ENCODE data around the gene XK. TPM values are rescaled to one million over a fixed set of nuclear protein-coding genes. Genes with fewer than 3 reads are reported as not detected.
A peak's percentile ranks its signal among the peaks of the same experiment; 100 is the strongest.

XK gene
- total RNA-seq, 5 donors from 2014 or later (not counting 1 experiment from before 2014, with no cell fraction given) = 0.10 to 0.18 (median 0.12) TPM; not detected in 1

DNA sequence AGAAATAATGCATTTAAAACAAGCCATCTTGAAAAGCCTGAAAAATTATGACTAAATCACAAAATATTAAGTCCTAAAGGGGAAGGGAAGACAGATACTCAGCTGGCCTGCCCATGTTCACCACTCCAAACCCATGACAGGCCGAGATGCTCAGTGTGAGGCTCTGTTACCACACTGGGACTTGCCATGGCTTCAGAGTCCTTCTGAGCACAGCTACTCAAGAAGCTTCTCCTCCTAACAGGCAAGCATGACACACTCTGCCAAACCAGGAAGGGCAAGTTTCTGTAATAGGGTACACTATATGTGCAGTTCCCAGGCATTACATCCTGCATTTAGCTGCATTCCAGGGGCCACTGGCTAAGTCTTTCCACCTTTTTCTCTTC, 60.2 kb downstream of the XK start:
- H3K9me3 Mint-ChIP-seq = no peaks in the 10 kb centered on the region
- DNase-seq (no peak), ATAC-seq (replicated peaks in 1 of 4) (no peak)

DNA sequence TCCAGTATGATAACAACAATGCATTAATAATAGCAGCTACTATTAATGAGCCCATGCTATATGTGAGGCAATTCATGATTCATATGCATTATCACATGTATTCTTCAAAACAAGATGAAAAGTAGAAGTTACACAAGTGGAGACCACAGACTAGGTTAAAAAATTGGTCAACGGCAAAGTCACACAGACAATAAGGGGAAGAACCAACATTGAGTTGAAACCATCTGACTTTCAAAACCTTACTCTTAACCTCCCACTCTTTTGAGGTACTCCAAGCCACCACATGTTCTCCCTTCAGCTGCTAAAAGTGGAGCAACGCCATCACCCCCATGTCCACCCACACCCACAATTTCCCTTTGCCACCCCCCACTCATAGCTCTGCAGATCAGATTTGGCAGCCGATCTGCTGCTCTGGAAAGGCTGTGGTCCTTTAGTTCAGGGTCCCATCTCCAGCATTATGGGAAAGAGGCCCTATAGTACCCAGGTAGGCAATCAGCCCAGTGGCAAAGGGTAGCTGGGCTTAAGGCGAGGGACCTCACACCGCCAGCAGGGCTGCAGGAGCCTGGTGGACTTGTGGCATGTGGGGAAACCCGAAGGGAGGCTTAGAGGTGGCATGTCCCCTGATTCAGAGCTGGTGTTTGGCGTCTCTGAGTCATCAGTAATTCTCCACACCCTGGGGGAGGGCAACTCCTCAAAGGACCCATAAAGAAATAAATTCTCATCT, 60.8 kb downstream of the XK start:
- no peak overlapping the region for H3K4me3 ChIP-seq (ENCODE audit: control insufficient read depth in 1 of 2, extremely low read depth in 1 of 2, low read length in 1 of 2)
- Mint-ChIP-seq H3K27ac (no peak overlapping the region), H3K4me3 (no peak overlapping the region), H3K36me3 (no peaks in the 10 kb centered on the region), H3K4me1 (peaks cover 11 to 18% (median 11%) of the 10 kb centered on the region in 3 donors), H3K9me3 (no peaks in the 10 kb centered on the region), H3K27me3 (peaks cover 0 to 9% of the 10 kb centered on the region in 2 donors)
- ChIA-PET CTCF (interaction anchor here (0.6 to 4.0 kb wide), 13 partner anchors 7 to 421 kb away, joined by 3 to 77 read pairs (median 4); partner anchors contain the start of gene DYNLT3 (in 1 of the 2)), POLR2A (interaction anchor here in 1 of 2 donors (0.5 to 1.3 kb wide), 3 partner anchors 7 to 69 kb away, joined by 3 read pairs; no protein-coding TSS in a partner anchor)
- WGBS (ENCODE audit: insufficient coverage) = no CpG with 5 or more reads among the region's 7 CpGs
- H3K36me3 ChIP-seq (ENCODE audit: control insufficient read depth in 2 of 2, extremely low read depth in 1 of 2, insufficient read depth in 1 of 2, low read length in 1 of 2) = no peaks in the 10 kb centered on the region
- peaks cover 7 to 12% of the 10 kb centered on the region in 2 experiments for H3K4me1 ChIP-seq (ENCODE audit: control insufficient read depth in 1 of 2, extremely low read depth in 1 of 2, insufficient read depth in 2 of 2, low read length in 2 of 2)
- H3K27me3 ChIP-seq (replicated peaks in 1 of 2; ENCODE audit: control insufficient read depth in 2 of 2, extremely low read depth in 1 of 2, insufficient read depth in 2 of 2, low read length in 1 of 2) = no peaks in the 10 kb centered on the region
- no peaks in the 10 kb centered on the region for H3K9me3 ChIP-seq
- DNase-seq = peak in 1 of 35 experiments; percentile 9
- ATAC-seq (replicated peaks in 1 of 4) = no peak
- no peak overlapping the region for H3K27ac ChIP-seq (ENCODE audit: low read length)

More for the DNA sequence above, 60.2 kb downstream of the XK start:
- peaks cover 9 to 16% (median 11%) of the 10 kb centered on the region in 3 donors for H3K4me1 Mint-ChIP-seq
- Histone ChIP-seq H3K36me3 (ENCODE audit: control insufficient read depth in 2 of 2, extremely low read depth in 1 of 2, insufficient read depth in 1 of 2, low read length in 1 of 2) (no peaks in the 10 kb centered on the region), H3K9me3 (no peaks in the 10 kb centered on the region), H3K27ac (ENCODE audit: low read length) (no peak overlapping the region), H3K27me3 (replicated peaks in 1 of 2; ENCODE audit: control insufficient read depth in 2 of 2, extremely low read depth in 1 of 2, insufficient read depth in 2 of 2, low read length in 1 of 2) (no peaks in the 10 kb centered on the region), H3K4me1 (ENCODE audit: control insufficient read depth in 1 of 2, extremely low read depth in 1 of 2, insufficient read depth in 2 of 2, low read length in 2 of 2) (peaks cover 7 to 12% of the 10 kb centered on the region in 2 experiments), H3K4me3 (ENCODE audit: control insufficient read depth in 1 of 2, extremely low read depth in 1 of 2, low read length in 1 of 2) (no peak overlapping the region)
- H3K27me3 Mint-ChIP-seq = peaks cover 0 to 9% of the 10 kb centered on the region in 2 donors
- no peaks in the 10 kb centered on the region for H3K36me3 Mint-ChIP-seq
- no CpG with 5 or more reads among the region's 1 CpG for WGBS (ENCODE audit: insufficient coverage)
- ChIA-PET POLR2A (interaction anchor here in 1 of 2 donors (0.5 to 1.3 kb wide), 3 partner anchors 8 to 69 kb away, joined by 3 to 7 read pairs (median 3); no protein-coding TSS in a partner anchor), CTCF (interaction anchor here (0.6 to 4.0 kb wide), 22 partner anchors 8 to 1468 kb away, joined by 3 to 77 read pairs (median 4); partner anchors contain the start of gene DYNLT3 (in 2 of the 2))
- no peak overlapping the region for H3K27ac Mint-ChIP-seq
- no peak overlapping the region for H3K4me3 Mint-ChIP-seq

DNA sequence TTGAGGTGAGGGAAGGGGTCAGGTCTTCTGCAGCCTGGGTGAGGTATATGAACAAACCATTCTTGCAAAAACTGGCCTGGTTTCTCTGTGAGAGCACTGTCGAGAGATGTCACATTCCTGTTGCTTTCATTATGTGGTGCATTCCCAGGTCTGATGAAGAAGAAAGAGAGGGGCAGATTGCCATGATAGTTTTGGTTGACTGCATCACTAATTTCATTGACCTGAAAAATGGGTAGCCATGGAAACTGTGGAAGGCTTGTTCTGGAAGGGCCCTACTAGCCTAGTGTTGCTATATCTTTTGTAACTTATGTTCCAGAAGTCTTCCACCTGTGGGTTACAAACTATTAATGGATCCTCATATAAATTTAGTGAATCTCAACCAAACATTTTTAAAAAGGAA, 61.4 kb downstream of the XK start:
- no peaks in the 10 kb centered on the region for H3K36me3 ChIP-seq (ENCODE audit: control insufficient read depth in 2 of 2, extremely low read depth in 1 of 2, insufficient read depth in 1 of 2, low read length in 1 of 2)
- no peaks in the 10 kb centered on the region for H3K9me3 ChIP-seq
- H3K4me1 Mint-ChIP-seq = peaks cover 11 to 22% (median 16%) of the 10 kb centered on the region in 3 donors
- H3K9me3 Mint-ChIP-seq = no peaks in the 10 kb centered on the region
- no peak for ATAC-seq (replicated peaks in 1 of 4)
- 100% methylated on average over 1 of the region's 1 CpG for WGBS (ENCODE audit: insufficient coverage)
- H3K27me3 Mint-ChIP-seq = peaks cover 0 to 7% of the 10 kb centered on the region in 2 donors
- H3K36me3 Mint-ChIP-seq = no peaks in the 10 kb centered on the region
- ChIA-PET POLR2A (interaction anchor here in 1 of 2 donors (0.6 kb wide), 1 partner anchor 28 kb away, joined by 3 read pairs; no protein-coding TSS in a partner anchor), CTCF (interaction anchor here (0.7 to 4.0 kb wide), 9 partner anchors 10 to 420 kb away, joined by 3 to 77 read pairs (median 5); no protein-coding TSS in a partner anchor)
- no peak overlapping the region for H3K27ac Mint-ChIP-seq
- no peak overlapping the region for H3K4me3 Mint-ChIP-seq
- no peak overlapping the region for H3K4me3 ChIP-seq (ENCODE audit: control insufficient read depth in 1 of 2, extremely low read depth in 1 of 2, low read length in 1 of 2)
- no peaks in the 10 kb centered on the region for H3K27me3 ChIP-seq (replicated peaks in 1 of 2; ENCODE audit: control insufficient read depth in 2 of 2, extremely low read depth in 1 of 2, insufficient read depth in 2 of 2, low read length in 1 of 2)
- no peak for DNase-seq
- no peak overlapping the region for H3K27ac ChIP-seq (ENCODE audit: low read length)
- H3K4me1 ChIP-seq (ENCODE audit: control insufficient read depth in 1 of 2, extremely low read depth in 1 of 2, insufficient read depth in 2 of 2, low read length in 2 of 2) = peaks cover 7 to 12% of the 10 kb centered on the region in 2 experiments

DNA sequence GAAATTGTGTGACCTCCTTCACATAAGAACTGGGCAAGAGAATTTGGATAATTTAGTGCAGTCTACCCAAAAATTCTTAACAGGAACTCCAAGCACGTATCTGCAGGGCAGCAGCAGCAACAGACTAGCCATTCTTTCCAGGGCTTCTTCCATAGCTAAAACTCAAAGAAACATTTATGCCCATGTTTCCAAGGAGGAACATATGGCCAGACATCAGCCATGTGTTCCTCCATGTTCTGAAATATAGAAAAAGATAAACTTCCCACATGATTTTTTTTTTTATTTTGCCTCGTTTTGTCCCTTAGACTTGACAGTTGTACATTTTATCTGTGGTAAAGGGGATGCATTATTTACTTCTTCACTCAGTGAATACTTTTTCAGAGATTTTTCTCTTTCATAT, 66.7 kb downstream of the XK start:
- ChIA-PET POLR2A (no interaction called here), CTCF (no interaction called here)
- Histone ChIP-seq H3K27ac (ENCODE audit: low read length) (no peak overlapping the region), H3K36me3 (ENCODE audit: control insufficient read depth in 2 of 2, extremely low read depth in 1 of 2, insufficient read depth in 1 of 2, low read length in 1 of 2) (no peaks in the 10 kb centered on the region), H3K4me1 (ENCODE audit: control insufficient read depth in 1 of 2, extremely low read depth in 1 of 2, insufficient read depth in 2 of 2, low read length in 2 of 2) (peaks cover 14 to 33% of the 10 kb centered on the region in 2 experiments), H3K9me3 (no peaks in the 10 kb centered on the region), H3K27me3 (replicated peaks in 1 of 2; ENCODE audit: control insufficient read depth in 2 of 2, extremely low read depth in 1 of 2, insufficient read depth in 2 of 2, low read length in 1 of 2) (no peaks in the 10 kb centered on the region), H3K4me3 (ENCODE audit: control insufficient read depth in 1 of 2, extremely low read depth in 1 of 2, low read length in 1 of 2) (no peak overlapping the region)
- DNase-seq (no peak), ATAC-seq (replicated peaks in 1 of 4) (no peak)
- Mint-ChIP-seq H3K4me1 (peaks cover 0 to 9% (median 8%) of the 10 kb centered on the region in 3 donors), H3K36me3 (no peaks in the 10 kb centered on the region), H3K27ac (no peak overlapping the region), H3K4me3 (no peak overlapping the region), H3K9me3 (no peaks in the 10 kb centered on the region), H3K27me3 (no peaks in the 10 kb centered on the region)
- WGBS (ENCODE audit: insufficient coverage) = no CpG with 5 or more reads among the region's 2 CpGs

DNA sequence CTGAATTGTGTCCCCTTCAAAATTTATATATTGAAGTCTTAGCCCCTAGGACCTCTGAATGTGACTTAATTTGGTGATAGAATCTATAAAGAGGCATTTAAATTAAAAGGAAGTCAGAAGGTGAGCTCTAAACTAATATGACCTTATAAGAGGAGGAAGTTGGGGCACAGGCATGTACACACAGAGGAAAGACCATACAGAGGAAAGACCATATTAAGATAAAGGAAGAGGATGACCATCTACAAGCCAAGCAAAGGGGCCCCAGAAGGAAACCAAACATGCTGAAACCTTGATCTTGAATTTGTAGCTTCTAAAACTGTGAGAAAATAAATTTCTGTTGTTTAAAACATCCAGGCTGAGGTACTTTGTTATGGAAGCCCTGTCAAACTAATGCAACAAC, 67.3 kb downstream of the XK start:
- ATAC-seq (replicated peaks in 1 of 4) (no peak), DNase-seq (no peak)
- Histone ChIP-seq H3K27ac (ENCODE audit: low read length) (no peak overlapping the region), H3K4me1 (ENCODE audit: control insufficient read depth in 1 of 2, extremely low read depth in 1 of 2, insufficient read depth in 2 of 2, low read length in 2 of 2) (peaks cover 14 to 33% of the 10 kb centered on the region in 2 experiments), H3K27me3 (replicated peaks in 1 of 2; ENCODE audit: control insufficient read depth in 2 of 2, extremely low read depth in 1 of 2, insufficient read depth in 2 of 2, low read length in 1 of 2) (no peaks in the 10 kb centered on the region), H3K9me3 (no peaks in the 10 kb centered on the region), H3K4me3 (ENCODE audit: control insufficient read depth in 1 of 2, extremely low read depth in 1 of 2, low read length in 1 of 2) (no peak overlapping the region), H3K36me3 (ENCODE audit: control insufficient read depth in 2 of 2, extremely low read depth in 1 of 2, insufficient read depth in 1 of 2, low read length in 1 of 2) (no peaks in the 10 kb centered on the region)
- no peaks in the 10 kb centered on the region for H3K9me3 Mint-ChIP-seq
- no peak overlapping the region for H3K4me3 Mint-ChIP-seq
- ChIA-PET POLR2A (no interaction called here), CTCF (no interaction called here)
- H3K27me3 Mint-ChIP-seq = no peaks in the 10 kb centered on the region
- H3K4me1 Mint-ChIP-seq = peaks cover 0 to 15% (median 8%) of the 10 kb centered on the region in 3 donors
- no peak overlapping the region for H3K27ac Mint-ChIP-seq
- H3K36me3 Mint-ChIP-seq = no peaks in the 10 kb centered on the region

DNA sequence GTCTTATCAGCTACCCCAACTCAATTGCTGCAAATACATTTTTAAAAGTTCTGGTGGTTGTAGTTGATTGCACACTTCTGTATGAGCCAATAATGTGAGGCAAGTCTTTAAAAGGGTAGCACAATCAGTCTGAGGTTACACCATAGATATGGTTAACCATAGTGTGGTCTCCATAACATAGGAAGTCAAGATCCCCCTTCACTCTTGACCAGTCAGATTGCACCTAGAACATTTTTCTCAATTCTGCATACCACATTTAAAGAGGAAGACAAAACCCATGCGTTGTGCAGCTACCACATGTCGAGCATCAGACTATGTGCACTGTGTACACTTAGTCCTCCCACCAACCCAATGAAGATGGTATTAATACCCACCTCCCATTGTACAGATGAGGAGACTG, 67.8 kb downstream of the XK start:
- H3K36me3 Mint-ChIP-seq = no peaks in the 10 kb centered on the region
- WGBS (ENCODE audit: insufficient coverage) = no CpG with 5 or more reads among the region's 2 CpGs
- ATAC-seq (replicated peaks in 1 of 4) (no peak), DNase-seq (no peak)
- no peaks in the 10 kb centered on the region for H3K36me3 ChIP-seq (ENCODE audit: control insufficient read depth in 2 of 2, extremely low read depth in 1 of 2, insufficient read depth in 1 of 2, low read length in 1 of 2)
- H3K27ac Mint-ChIP-seq = no peak overlapping the region
- H3K27ac ChIP-seq (ENCODE audit: low read length) = peak overlapping the region; percentile 72
- no peaks in the 10 kb centered on the region for H3K9me3 Mint-ChIP-seq
- peaks cover 0 to 19% (median 7%) of the 10 kb centered on the region in 3 donors for H3K4me1 Mint-ChIP-seq
- peaks cover 14 to 33% of the 10 kb centered on the region in 2 experiments for H3K4me1 ChIP-seq (ENCODE audit: control insufficient read depth in 1 of 2, extremely low read depth in 1 of 2, insufficient read depth in 2 of 2, low read length in 2 of 2)
- CTCF ChIA-PET = interaction anchor here in 1 of 2 donors (0.9 kb wide), 1 partner anchor 8 kb away, joined by 6 read pairs; no protein-coding TSS in a partner anchor
- H3K4me3 ChIP-seq (ENCODE audit: control insufficient read depth in 1 of 2, extremely low read depth in 1 of 2, low read length in 1 of 2) = no peak overlapping the region
- H3K27me3 Mint-ChIP-seq = no peaks in the 10 kb centered on the region
- H3K4me3 Mint-ChIP-seq = no peak overlapping the region
- H3K27me3 ChIP-seq (replicated peaks in 1 of 2; ENCODE audit: control insufficient read depth in 2 of 2, extremely low read depth in 1 of 2, insufficient read depth in 2 of 2, low read length in 1 of 2) = no peaks in the 10 kb centered on the region
- no peaks in the 10 kb centered on the region for H3K9me3 ChIP-seq
- POLR2A ChIA-PET = interaction anchor here in 1 of 2 donors (1.0 kb wide), 1 partner anchor 8 kb away, joined by 3 read pairs; no protein-coding TSS in a partner anchor
